ENCODE results near the gene HACD2. TPM values are rescaled to one million over a fixed set of nuclear protein-coding genes. Genes with fewer than 3 reads are reported as not detected.

The HACD2 gene
- total and polyA plus RNA-seq, 12 donors, result 6.8 to 14.1 (median 10.6) TPM

- WGBS, 2 donors, result 89 to 92% methylated on average over 7 of the region's 7 CpGs
- Histone ChIP-seq H3K36me3 (peaks cover 0 to 23% (median 0%) of the 10 kb centered on the region in 9 donors), H3K27me3 (no peaks in the 10 kb centered on the region), H3K27ac (no peak overlapping the region), H3K4me3 (no peak overlapping the region), H3K4me1 (peaks cover 0 to 5% (median 0%) of the 10 kb centered on the region in 9 donors), H3K9me3 (no peaks in the 10 kb centered on the region)
- no peak for ATAC-seq
- intact Hi-C loops (cut with DNase I), result no loop called here
- no peak for TF ChIP-seq CTCF (IDR thresholded peaks at IDR 0.05)
- DNase-seq, result no peak
Observed at GRCh38 chr3:123626881-123627280, 42.0 kb upstream of the HACD2 start.

- no peak for TF ChIP-seq CTCF (IDR thresholded peaks at IDR 0.05)
- H3K9me3 ChIP-seq, result no peaks in the 10 kb centered on the region
- peaks cover 0 to 17% (median 0%) of the 10 kb centered on the region in 9 donors for H3K36me3 ChIP-seq
- no peak for ATAC-seq
- peaks cover 0 to 19% (median 6%) of the 10 kb centered on the region in 9 donors for H3K4me1 ChIP-seq
- H3K27ac ChIP-seq, result no peak overlapping the region
- no peak overlapping the region for H3K4me3 ChIP-seq
- 91 to 100% methylated on average over 1 of the region's 1 CpG for WGBS, 2 donors
- intact Hi-C loops (cut with DNase I), result no loop called here
- H3K27me3 ChIP-seq, result no peaks in the 10 kb centered on the region
- no peak for DNase-seq
Observed at GRCh38 chr3:123624302-123624701, 39.4 kb upstream of the HACD2 start.

GRCh38 chr3:123623346-123623880, 38.6 kb upstream of the HACD2 start:
- DNase-seq, result no peak
- intact Hi-C loops (cut with DNase I), result no loop called here
- peaks cover 0 to 17% (median 0%) of the 10 kb centered on the region in 9 donors for H3K36me3 ChIP-seq
- no peak for TF ChIP-seq CTCF (IDR thresholded peaks at IDR 0.05)
- peaks cover 0 to 24% (median 14%) of the 10 kb centered on the region in 9 donors for H3K4me1 ChIP-seq
- H3K4me3 ChIP-seq, result no peak overlapping the region
- H3K27ac ChIP-seq, result no peak overlapping the region
- no peaks in the 10 kb centered on the region for H3K9me3 ChIP-seq
- WGBS, 2 donors, result 92 to 95% methylated on average over 5 of the region's 5 CpGs
- ATAC-seq, result no peak
- H3K27me3 ChIP-seq, result no peaks in the 10 kb centered on the region

DNA sequence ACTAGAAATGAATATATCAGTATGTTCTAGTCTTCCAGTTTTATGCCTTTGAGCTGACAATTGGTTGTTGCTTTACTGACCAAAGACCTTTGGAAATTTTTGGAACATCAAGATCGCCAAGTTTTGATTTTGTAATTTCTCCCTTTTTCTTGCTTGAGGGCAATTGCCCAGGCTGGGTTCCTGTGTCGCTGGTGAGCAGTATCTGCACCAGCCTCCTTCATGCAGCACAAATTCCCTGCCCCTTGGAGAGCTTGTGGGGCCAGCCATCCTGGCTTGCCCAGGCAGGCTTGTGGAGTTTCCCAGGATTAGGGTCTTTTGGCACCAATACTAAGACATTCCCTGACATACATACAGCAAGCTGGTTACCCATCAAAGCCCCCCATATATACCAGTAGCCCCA, 37.9 kb upstream of the HACD2 start:
- no peak for DNase-seq
- H3K9me3 ChIP-seq, result no peaks in the 10 kb centered on the region
- H3K36me3 ChIP-seq, result peaks cover 0 to 17% (median 0%) of the 10 kb centered on the region in 9 donors
- intact Hi-C loops (cut with DNase I), result no loop called here
- H3K27ac ChIP-seq, result no peak overlapping the region
- peaks cover 0 to 29% (median 19%) of the 10 kb centered on the region in 9 donors for H3K4me1 ChIP-seq
- no peak overlapping the region for H3K4me3 ChIP-seq
- no peak for TF ChIP-seq CTCF (IDR thresholded peaks at IDR 0.05)
- WGBS, 2 donors, result 89 to 100% methylated on average over 2 of the region's 2 CpGs
- no peaks in the 10 kb centered on the region for H3K27me3 ChIP-seq
- ATAC-seq, result no peak
